22Rv1 (cell line): ENCODE measurements around the gene DPP6.

Source experiments
- H3K27ac ChIP-seq: fragments of 450-650 bp; 2 replicates; pipeline ENCODE4 v1.5.1; 2017
- ZFX ChIP-seq: fragments of 450-650 bp; IDR thresholded peaks from 2 replicates; pipeline ENCODE4 v1.6.1; 2017; ENCODE audit warnings: antibody characterized with exemption, borderline replicate concordance
- TF ChIP-seq, protein P1 (sequence below): fragments of 450-650 bp; IDR thresholded peaks from 2 replicates; pipeline ENCODE4 v1.5.1; 2017; ENCODE audit warnings: mild to moderate bottlenecking

DPP6 gene

DNA sequence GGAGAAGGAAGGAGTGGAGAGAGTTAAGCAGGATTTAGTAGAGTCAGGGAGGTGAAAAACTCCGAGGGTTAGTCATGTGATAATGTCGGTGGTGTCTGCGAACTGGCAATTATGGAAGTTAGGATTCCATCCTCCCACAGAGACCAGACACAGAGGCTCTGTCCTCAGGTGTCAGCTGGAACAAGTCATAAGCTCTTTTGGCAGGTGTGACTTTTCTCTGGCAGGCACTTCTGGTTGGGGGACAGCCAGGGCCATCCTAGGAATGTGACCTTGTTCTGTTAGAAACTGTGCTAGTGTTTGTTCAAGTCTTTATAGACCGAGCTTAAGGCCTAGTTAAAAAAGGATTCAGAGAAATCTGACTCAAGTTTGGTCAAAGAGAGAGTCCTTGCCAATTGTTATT lies 371.0 kb downstream of the DPP6 start:
- TF ChIP-seq ZFX: no peak
- TF ChIP-seq, protein P1, sequence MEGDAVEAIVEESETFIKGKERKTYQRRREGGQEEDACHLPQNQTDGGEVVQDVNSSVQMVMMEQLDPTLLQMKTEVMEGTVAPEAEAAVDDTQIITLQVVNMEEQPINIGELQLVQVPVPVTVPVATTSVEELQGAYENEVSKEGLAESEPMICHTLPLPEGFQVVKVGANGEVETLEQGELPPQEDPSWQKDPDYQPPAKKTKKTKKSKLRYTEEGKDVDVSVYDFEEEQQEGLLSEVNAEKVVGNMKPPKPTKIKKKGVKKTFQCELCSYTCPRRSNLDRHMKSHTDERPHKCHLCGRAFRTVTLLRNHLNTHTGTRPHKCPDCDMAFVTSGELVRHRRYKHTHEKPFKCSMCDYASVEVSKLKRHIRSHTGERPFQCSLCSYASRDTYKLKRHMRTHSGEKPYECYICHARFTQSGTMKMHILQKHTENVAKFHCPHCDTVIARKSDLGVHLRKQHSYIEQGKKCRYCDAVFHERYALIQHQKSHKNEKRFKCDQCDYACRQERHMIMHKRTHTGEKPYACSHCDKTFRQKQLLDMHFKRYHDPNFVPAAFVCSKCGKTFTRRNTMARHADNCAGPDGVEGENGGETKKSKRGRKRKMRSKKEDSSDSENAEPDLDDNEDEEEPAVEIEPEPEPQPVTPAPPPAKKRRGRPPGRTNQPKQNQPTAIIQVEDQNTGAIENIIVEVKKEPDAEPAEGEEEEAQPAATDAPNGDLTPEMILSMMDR: no peak
- no peak overlapping the region for H3K27ac ChIP-seq

DNA sequence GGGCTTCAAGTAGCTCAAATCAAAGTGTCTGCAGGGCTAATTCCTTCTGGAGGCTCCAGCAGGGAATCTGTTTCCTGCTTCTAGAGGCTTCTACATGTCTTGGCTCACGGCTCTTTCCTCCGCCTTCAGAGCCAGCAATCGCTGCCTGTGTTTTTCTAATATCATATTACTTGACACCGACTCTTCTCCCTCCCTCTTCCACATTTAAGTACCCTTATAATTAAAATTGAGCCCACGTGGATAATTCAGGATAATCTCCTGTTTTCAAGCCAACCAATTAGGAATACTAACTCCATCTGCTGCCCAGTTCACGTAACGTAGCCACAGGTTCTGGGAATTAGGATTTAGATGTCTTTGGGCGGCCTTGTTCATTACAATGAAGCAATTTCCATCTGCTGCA lies 372.2 kb downstream of the DPP6 start:
- TF ChIP-seq ZFX: no peak
- TF ChIP-seq, protein P1: no peak
- H3K27ac ChIP-seq: no peak overlapping the region

DNA sequence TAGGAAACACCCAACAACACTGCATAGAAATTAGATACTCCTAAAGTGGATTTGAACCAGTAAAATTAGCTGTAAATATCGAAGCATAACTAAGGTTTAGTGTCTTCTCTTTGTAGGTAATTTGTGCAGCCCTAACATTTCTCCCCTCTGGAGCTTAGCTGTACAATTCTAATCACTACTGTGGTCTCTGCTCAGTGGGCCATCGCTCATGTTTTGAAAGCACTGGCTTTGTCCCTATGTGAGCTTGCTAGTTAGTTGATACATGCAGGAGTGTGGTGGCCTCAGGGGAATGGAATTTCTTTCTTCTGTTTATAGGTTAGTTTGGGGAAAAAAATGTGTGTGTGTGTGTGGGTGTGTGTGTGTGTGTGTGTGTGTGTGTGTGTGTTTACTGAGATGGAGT lies 373.1 kb downstream of the DPP6 start:
- TF ChIP-seq, protein P1: no peak
- TF ChIP-seq ZFX: no peak
- H3K27ac ChIP-seq: no peak overlapping the region

DNA sequence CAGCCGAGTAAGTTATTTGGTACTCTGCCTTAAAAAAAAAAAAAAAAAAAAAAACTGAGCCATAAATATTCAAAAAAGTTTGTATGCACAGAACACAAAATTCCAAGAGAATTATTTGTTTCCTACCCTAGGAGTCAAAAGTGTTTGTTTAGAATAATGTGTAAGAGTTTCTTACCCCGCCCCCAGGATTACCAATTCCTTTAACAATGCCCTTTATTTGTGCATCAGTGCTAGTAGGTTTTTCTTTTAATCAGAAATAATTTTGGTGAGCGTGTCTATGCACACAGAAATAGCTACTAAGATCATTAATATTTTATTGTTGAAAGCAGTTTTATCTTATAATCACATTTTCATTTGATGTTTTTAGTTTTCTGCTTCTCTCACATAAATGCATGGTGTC lies 374.6 kb downstream of the DPP6 start:
- no peak for TF ChIP-seq ZFX
- TF ChIP-seq, protein P1: no peak
- H3K27ac ChIP-seq: no peak overlapping the region

DNA sequence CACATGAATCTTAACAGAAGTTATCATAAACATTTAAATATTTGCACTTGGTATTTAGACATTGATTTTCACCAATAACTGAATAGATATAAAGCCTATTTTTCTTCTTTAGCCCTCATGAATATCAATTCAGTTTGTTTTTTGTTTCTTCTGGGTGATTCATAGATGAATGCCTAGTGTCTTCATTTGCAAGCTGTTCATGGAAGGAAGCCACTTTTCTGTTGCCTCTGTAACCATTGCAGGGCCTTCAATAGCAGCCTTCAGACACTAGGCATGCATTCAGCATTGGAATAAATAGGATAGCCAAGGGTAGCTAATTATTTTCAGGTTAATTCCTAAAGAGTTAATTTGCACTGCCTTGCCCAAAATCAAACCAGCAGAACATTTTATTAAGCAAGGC lies 375.3 kb downstream of the DPP6 start:
- no peak for TF ChIP-seq ZFX
- TF ChIP-seq, protein P1: no peak
- no peak overlapping the region for H3K27ac ChIP-seq

DNA sequence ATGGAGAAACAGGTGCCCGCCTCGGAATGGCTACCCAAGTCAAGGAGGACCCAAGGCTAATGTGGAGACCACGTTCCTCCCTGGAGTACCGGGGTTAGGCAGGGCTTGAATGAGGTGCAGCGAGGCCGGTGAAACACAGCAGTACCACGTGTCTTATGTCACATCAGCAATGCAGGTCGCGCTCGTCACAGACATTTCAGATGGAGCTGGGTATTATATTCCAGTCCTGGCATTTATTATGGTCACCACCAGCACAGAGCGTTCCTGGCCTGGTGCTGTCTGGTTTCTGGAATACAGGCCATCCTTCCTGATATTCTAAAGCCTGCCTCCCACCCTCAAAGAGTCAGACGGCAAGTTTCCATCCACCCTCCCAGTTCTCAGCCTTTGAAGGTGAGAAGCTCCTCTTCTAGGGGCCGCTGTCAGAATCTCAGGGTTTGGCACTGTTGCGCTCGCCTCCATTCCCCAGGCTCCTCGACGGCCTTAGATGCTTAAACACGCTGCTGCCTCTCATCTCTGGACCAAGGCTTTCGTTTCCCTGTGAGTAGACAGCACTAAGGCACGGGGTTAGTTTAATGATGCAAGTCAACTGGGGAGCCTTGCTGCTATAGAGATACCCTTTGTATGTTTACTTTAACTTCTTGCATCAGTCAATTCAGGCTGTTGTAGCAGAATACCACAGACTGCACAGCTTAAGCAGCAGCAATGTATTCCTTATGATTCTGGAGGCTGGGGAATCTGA lies 377.6 kb downstream of the DPP6 start:
- TF ChIP-seq, protein P1: no peak
- TF ChIP-seq ZFX: no peak
- no peak overlapping the region for H3K27ac ChIP-seq

DNA sequence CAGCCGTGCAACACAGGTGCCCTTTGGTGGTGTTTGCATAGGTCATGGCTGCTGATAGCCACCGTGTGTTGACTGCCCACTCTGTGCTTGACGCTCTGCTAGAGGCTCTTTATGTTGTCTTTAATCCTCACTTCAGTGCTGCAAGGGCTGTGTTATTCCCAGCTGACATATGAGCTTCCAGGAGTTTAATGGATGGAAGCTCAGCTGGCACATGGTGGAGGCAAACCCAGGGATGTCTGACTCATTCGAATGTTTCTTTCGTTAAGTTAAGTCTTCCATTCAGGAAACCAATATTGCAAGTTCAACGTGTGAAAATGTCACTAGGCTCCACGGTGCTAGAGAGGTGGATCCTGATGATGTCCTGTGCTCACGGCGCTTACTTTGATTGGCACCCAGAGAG lies 378.4 kb downstream of the DPP6 start:
- TF ChIP-seq, protein P1: no peak
- TF ChIP-seq ZFX: no peak
- H3K27ac ChIP-seq: no peak overlapping the region
